PC-9 (cell line): Measurements from ENCODE around the gene CD74.

Source experiments
- CTCF ChIP-seq: fragments of 200-600 bp; sonication (generic); conservative IDR thresholded peaks from 2 replicates; pipeline ENCODE4 v1.6.1; 2017; ENCODE audit warnings: mixed run types, antibody characterized with exemption, mild to moderate bottlenecking, moderate library complexity
- EZH2 ChIP-seq: fragments of 200-600 bp; sonication (generic); IDR thresholded peaks from 2 replicates; pipeline ENCODE4 v1.8.0; 2017; ENCODE audit warnings: antibody characterized with exemption, low read depth

GRCh38 chr5:150412319-150413175 lies at the start of gene CD74:
- TF ChIP-seq EZH2 = no peak
- no peak for TF ChIP-seq CTCF
